ENCODE results near the gene SOX6.

Gene SOX6

GRCh38 chr11:16299884-16300782 lies 56.2 kb downstream of the SOX6 start:
- TF ChIP-seq CTCF (conservative IDR thresholded peaks at IDR 0.05; ENCODE audit: low read depth), result no peak
- no peak for DNase-seq (ENCODE audit: low spot score)
- no peak overlapping the region for H3K27ac ChIP-seq
- ChIA-PET POLR2A (ENCODE audit: low non-redundant PET) (no interaction called here), CTCF (no interaction called here)

GRCh38 chr11:16299390-16299789 lies 57.0 kb downstream of the SOX6 start:
- no peak for TF ChIP-seq CTCF (conservative IDR thresholded peaks at IDR 0.05; ENCODE audit: low read depth)
- no peak overlapping the region for H3K27ac ChIP-seq
- ChIA-PET POLR2A (ENCODE audit: low non-redundant PET) (no interaction called here), CTCF (no interaction called here)
- no peak for DNase-seq (ENCODE audit: low spot score)

- POLR2A ChIA-PET (ENCODE audit: low non-redundant PET), result no interaction called here
- DNase-seq (ENCODE audit: low spot score), result no peak
These were observed 59.0 kb downstream of the SOX6 start for GRCh38 chr11:16297332-16297731.

GRCh38 chr11:16296273-16296672 lies 60.1 kb downstream of the SOX6 start:
- ChIA-PET CTCF (no interaction called here), POLR2A (ENCODE audit: low non-redundant PET) (no interaction called here)
- no peak for DNase-seq (ENCODE audit: low spot score)
- no peak overlapping the region for H3K27ac ChIP-seq
- no peak for TF ChIP-seq CTCF (conservative IDR thresholded peaks at IDR 0.05; ENCODE audit: low read depth)

More at GRCh38 chr11:16297332-16297731, 59.0 kb downstream of the SOX6 start:
- TF ChIP-seq CTCF (conservative IDR thresholded peaks at IDR 0.05; ENCODE audit: low read depth), result no peak
- H3K27ac ChIP-seq, result no peak overlapping the region
- CTCF ChIA-PET, result no interaction called here

GRCh38 chr11:16295592-16295991 lies 60.8 kb downstream of the SOX6 start:
- DNase-seq (ENCODE audit: low spot score), result no peak
- no peak for TF ChIP-seq CTCF (conservative IDR thresholded peaks at IDR 0.05; ENCODE audit: low read depth)
- ChIA-PET POLR2A (ENCODE audit: low non-redundant PET) (no interaction called here), CTCF (no interaction called here)
- H3K27ac ChIP-seq, result no peak overlapping the region

GRCh38 chr11:16293204-16293681 lies 63.1 kb downstream of the SOX6 start:
- CTCF ChIA-PET, result no interaction called here
- POLR2A ChIA-PET (ENCODE audit: low non-redundant PET), result no interaction called here
- TF ChIP-seq CTCF (conservative IDR thresholded peaks at IDR 0.05; ENCODE audit: low read depth), result no peak
- no peak overlapping the region for H3K27ac ChIP-seq
- no peak for DNase-seq (ENCODE audit: low spot score)
